GM12874 (cell line): ENCODE data around the gene FAM193B.

Experiments used
- TF ChIP-seq, protein P1 (sequence below): IDR thresholded peaks from 2 replicates; pipeline ENCODE4 v1.5.1; 2011; ENCODE audit warnings: low read depth, mild to moderate bottlenecking, control low read depth, low read length, moderate library complexity; ENCODE audit not compliant: insufficient read depth

FAM193B gene

DNA sequence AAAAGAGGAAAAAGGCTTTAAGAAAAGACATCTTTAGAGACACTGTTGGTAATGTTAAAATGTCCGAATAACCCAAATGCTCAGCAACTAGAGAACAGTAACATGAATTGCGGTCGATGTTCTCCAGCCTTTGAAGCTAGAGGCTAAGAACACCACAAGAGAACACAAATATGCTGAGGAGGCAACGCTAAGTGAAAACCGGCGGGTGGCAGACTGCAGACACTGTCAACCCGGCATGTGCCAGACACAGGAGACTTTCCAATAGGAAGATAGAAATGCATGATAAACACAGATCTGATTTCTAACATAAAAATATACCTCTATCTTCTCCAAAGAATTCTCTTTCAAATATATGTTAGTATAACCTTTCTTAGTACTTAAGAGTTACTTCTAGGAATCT is 19.2 kb downstream of the FAM193B start:
- TF ChIP-seq, protein P1, sequence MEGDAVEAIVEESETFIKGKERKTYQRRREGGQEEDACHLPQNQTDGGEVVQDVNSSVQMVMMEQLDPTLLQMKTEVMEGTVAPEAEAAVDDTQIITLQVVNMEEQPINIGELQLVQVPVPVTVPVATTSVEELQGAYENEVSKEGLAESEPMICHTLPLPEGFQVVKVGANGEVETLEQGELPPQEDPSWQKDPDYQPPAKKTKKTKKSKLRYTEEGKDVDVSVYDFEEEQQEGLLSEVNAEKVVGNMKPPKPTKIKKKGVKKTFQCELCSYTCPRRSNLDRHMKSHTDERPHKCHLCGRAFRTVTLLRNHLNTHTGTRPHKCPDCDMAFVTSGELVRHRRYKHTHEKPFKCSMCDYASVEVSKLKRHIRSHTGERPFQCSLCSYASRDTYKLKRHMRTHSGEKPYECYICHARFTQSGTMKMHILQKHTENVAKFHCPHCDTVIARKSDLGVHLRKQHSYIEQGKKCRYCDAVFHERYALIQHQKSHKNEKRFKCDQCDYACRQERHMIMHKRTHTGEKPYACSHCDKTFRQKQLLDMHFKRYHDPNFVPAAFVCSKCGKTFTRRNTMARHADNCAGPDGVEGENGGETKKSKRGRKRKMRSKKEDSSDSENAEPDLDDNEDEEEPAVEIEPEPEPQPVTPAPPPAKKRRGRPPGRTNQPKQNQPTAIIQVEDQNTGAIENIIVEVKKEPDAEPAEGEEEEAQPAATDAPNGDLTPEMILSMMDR, result no peak

DNA sequence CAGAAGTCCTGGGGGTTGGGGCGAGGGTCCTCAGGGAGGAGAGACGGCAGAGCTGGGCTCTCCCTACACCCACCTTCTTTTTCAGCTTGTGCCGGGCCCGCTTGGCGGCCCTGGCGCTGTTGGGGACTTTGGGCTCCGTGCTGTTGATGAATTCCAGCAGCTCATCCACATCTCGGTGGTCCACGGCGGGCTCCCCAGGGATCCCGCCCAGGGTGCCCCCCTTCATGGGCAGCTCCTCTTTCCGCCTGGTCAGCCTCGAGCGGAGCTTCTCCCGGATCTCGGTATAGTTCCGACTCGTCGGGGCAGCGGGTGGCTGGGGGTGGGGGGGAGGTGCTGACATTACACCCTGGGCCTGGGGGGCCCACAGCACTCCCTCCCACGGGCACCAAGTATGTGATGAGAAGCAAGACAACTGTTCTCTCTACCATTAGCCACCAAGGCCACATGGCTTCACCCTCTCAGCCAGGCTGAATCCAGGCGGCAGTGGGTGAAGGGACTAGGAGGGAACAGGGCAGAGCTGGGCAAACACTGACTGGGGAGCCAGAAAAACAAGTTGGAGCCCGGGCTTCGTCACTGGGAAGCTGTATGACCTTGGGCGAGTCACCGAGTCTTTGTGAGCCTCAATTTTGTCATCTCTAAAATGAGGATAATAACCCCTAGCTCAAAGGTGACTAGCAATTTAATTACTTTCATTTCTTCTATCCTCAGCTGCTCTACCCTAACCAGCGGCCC is 23.0 kb downstream of the FAM193B start:
- TF ChIP-seq, protein P1, result no peak

DNA sequence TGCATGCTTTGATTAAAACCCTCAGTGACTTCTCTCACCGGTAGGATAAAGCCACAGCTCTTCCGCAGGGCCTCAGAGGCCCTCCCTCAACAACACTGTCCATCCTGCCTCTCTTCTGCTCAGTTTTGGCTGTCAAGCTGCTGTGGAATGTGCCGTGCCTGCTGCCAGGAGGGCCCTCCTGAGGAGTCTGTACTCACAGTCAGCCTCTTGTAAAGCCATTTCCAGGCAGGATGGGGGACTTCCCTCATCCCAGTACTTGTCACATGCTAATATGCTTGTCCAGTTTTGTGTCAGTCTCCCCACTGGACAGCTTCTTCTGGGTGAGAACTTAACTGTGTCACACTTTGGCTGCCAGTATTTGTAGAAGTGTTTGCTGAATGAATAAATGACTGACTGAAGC is 23.7 kb downstream of the FAM193B start:
- TF ChIP-seq, protein P1, result no peak

DNA sequence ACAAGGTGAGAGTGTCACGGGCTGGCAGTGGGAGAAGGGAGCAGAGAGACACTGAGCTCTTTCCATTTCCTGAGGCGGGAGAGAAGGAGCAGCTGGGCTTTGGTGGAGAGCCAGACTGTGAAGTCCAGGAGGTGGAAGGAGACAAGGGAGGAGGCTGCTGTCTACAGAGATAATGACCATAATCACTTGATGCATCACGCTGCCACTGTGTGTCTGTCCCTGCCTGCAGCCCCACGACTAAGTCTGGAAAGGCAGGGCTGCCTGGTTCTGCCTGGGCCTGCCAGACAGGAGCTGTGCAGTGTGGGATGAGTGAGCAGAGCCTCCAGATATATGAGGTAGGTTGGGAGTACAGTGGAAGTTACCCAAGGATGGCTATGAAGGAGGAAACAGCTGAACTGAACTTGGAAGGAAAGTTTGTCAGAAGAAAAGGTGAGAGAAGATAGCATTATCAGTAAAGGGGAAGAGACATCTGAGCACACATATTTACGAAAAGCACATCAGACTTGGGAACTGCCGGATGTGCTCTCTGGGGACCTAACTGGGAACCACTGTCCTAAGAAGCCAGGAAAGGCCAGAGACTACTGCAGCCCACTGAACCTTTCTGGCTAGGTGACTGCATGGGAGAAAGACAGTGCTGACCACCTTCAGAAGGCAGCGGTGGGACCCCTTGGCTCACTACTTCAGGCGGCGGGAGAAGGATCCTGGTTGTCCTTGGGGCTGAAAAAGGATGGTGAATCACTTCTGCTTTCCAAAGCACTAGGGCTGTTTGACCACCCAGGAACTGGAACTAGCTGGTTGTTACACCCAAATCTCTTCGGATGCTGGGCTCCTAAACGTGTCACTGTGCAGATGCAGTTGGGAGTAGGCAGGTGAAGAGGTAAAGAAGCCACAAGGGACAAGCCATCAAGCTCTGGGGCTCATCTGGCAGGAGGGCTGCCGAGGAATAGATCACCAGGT is 24.8 kb downstream of the FAM193B start:
- TF ChIP-seq, protein P1, result no peak

DNA sequence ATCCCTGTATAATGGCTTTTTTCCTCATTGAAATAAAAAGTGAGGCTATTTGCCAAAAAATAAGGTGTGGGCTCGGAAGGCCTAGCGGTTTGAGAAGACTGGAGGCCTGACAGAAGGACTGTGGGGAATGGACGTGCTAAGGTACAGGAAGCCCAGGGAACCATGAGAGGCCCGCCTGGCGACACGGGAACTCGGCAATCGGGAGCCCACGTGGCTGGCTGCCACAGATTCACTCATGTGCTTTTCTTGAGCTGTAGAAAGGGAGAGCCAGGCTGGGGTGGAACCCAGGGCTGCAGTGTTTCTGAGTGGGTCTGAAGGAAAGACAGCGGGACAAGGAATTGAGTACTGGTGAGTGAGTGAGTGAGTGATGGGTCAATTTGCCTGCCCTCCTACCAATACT is 25.7 kb downstream of the FAM193B start:
- TF ChIP-seq, protein P1, result no peak

DNA sequence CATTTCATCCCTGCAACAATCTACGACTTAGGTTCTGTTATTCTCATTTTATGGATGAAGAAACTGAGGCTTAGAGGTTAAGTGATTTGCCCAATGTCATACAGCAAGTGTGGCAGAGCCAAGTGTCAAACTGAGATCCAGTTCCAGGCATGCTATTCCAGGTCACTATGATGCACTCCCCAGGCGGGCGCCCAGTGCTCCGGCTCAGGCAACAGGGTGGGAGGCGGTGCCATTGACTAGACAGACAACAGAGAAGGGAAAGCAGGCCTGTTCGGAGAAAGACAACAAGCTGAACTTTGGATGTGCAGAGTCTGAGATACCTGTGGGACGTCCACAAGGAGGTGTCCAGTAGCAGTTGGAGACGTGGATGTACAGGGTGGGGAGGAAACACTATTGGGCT is 26.8 kb downstream of the FAM193B start:
- TF ChIP-seq, protein P1, result no peak

DNA sequence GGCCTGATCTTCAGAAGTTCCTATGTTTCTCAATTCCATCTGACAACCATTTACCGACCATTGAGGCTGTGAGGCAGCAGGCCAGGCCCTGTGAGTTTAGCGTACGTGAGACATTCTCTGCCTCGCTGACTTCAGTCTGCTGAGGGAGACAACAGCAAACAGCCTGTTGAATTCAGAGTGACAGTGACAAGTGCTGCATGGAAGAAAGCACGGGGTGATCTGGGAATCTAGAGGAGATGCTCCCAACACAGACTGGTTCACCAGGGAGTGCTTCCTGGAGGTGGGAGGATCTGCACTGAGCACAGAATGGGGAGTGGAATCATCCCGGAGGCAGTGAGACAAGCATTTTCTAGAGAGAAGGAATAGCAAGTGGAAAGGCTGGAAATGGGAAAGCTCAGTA is 27.6 kb downstream of the FAM193B start:
- TF ChIP-seq, protein P1, result no peak
